ENCODE results near the gene ANKRD13A. TPM values are rescaled to one million over a fixed set of nuclear protein-coding genes. Genes with fewer than 3 reads are reported as not detected.

The ANKRD13A gene
- 47.8 and 55.6 TPM in 2 replicates for total RNA-seq

DNA sequence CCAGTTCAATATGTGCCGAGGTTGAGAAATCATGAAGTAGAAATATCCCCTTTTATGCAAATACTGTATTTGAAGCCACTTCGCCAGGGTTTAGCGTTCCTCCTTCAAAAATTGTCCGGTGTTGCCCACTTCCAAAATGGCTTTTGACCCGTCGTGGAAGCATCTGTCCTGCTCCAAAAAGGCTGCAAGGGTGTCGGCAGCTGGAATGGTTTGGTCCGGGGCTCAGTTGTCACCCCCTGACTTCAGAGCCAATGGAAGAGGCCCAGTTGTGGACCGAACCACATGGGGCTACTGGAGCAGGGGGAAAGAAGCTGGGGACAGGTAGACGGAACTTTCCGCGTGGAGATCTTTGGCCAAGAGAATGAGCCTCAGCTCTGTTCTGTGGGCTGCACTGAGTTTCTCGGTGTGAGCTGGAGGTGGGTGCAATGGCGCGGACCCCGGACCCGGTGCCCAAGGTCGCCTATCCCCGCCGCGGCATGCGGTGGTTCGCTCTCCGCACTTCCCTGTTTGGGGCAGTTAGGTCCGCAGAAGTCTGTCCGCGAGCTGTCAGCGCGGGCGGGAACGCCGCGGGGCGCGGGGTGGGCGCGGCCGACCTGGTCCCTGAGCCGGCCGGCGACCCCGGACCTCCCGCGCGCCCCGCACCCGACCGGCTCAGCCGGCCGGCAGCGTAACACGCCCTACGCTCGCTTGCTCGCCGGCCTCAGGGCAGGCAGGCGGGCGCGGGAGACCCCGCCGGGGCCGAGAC is at the start of gene ANKRD13A:
TSS of gene ANKRD13A (plus strand) at position 527 of the 745 bp plus-strand sequence. CDS start 259 bp downstream, outside the sequence.

GRCh38 chr12:109995686-109996482 is 3.3 kb upstream of the ANKRD13A start, which contains the start of gene GIT2:
Gene GIT2, minus strand, starts transcription at chr12:109996368. Its CDS starts 144 bp downstream, at chr12:109996224.

DNA sequence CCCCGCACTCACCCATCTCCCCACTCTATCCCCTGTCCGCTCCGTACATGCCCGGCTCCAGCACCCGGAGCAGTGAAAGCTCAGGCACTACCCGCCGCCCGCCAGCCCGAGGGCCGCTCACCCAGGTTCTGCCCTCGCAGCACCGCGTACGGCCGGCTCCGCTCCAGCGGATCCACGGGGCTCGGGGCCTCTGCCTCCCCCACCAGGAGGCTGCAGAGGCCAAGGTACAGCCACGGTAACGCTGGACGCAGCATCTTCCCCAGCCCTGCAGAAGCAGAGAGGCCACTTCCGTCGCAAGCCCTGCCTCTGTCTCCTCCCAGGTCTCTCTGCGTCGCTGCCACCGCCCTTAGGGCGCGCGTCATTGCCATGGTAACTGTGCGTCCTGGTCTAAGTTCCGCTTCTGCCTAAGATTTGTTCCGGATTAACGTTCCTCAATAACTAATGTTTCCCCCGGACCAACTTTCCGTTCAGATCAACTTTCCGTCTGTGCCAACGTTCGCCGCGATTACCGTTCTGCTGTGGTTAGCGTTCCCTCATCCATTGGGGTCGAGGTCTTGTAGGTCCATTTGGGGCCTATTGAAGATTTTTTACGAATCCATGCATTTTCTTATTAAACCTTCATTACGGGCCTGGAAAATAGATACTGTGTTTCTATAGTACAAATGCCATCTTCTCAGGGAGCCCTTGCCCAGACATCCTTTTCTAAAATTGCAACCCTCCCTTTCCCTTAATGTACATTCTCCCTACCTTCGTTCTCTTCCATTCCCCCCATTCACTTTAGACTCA is 49.2 kb downstream of the ANKRD13A start, which contains the start of gene C12orf76:
TSS of gene C12orf76 (minus strand) at position 281 of the 786 bp plus-strand sequence. CDS start at position 254, 27 bp downstream.

Other genes starting within 250 kb of the ANKRD13A start
- gene TRPV4, start 166.0 kb upstream of the ANKRD13A start, total RNA-seq: 0.19 and 0.53 TPM in 2 replicates
- 57.2 and 58.8 TPM in 2 replicates for gene GLTP, start 118.9 kb upstream of the ANKRD13A start, total RNA-seq
- gene TCHP, start 99.2 kb upstream of the ANKRD13A start, total RNA-seq: 9.5 and 14.5 TPM in 2 replicates
- 46.1 and 51.8 TPM in 2 replicates for gene GIT2, start 3.1 kb upstream of the ANKRD13A start, total RNA-seq
- 7.4 and 10.6 TPM in 2 replicates for gene C12orf76, start 49.1 kb downstream of the ANKRD13A start, total RNA-seq
- 19.1 and 21.1 TPM in 2 replicates for gene IFT81, start 124.9 kb downstream of the ANKRD13A start, total RNA-seq